ENCODE measurements around the gene CCDC107.

Gene CCDC107

GRCh38 chr9:35708146-35708545, 50.1 kb downstream of the CCDC107 start:
- no peak for DNase-seq

GRCh38 chr9:35710818-35711500, 52.9 kb downstream of the CCDC107 start:
- DNase-seq = no peak

Measured in NCI-H226 (cell line).